Suppressor macrophage treated with lipopolysaccharide for 4 hours (primary cell): Measurements from ENCODE around the gene MLKL.
"Not testable (repeated sequence)": the region's sequence is repeated elsewhere in the genome, so short reads cannot be mapped to it uniquely, and the experiment has no call there.

Source experiments
- DNase-seq: peaks from one replicate; pipeline ENCODE4 v3.0.0-alpha.2; 2020

Gene MLKL

GRCh38 chr16:74695450-74696422 is 4.9 kb downstream of the MLKL start:
- DNase-seq: peak; percentile 65

GRCh38 chr16:74691093-74691855 is 9.4 kb downstream of the MLKL start:
- no peak for DNase-seq

- DNase-seq: no peak
Observed at GRCh38 chr16:74682556-74682955, 18.1 kb downstream of the MLKL start.

- DNase-seq: no peak
Observed at GRCh38 chr16:74680681-74681080, 20.0 kb downstream of the MLKL start.

GRCh38 chr16:74679983-74680382 is 20.7 kb downstream of the MLKL start:
- no peak for DNase-seq

GRCh38 chr16:74677868-74678267 is 22.8 kb downstream of the MLKL start:
- DNase-seq: no peak

GRCh38 chr16:74673876-74674275 is 26.8 kb downstream of the MLKL start:
- no peak for DNase-seq

GRCh38 chr16:74668877-74669276 is 31.8 kb downstream of the MLKL start:
- DNase-seq: not testable (repeated sequence)

- DNase-seq: peak; percentile 17
Observed at GRCh38 chr16:74667255-74667700, 33.4 kb downstream of the MLKL start.

- DNase-seq: peak; percentile 98
Observed at GRCh38 chr16:74666425-74667254, 34.0 kb downstream of the MLKL start, which contains the start of gene RFWD3. TSS of gene RFWD3 (minus strand) at chr16:74666877. CDS start at chr16:74661449, 5,428 bp downstream.

- DNase-seq: no peak
Observed at GRCh38 chr16:74666010-74666421, 34.6 kb downstream of the MLKL start.

GRCh38 chr16:74661064-74661463 is 39.6 kb downstream of the MLKL start:
- no peak for DNase-seq

- no peak for DNase-seq
Observed at GRCh38 chr16:74660383-74660782, 40.3 kb downstream of the MLKL start.

- DNase-seq: no peak
Observed at GRCh38 chr16:74659041-74659440, 41.6 kb downstream of the MLKL start.

GRCh38 chr16:74657870-74658642 is 42.6 kb downstream of the MLKL start:
- DNase-seq: peak; percentile 43

GRCh38 chr16:74654536-74655050 is 46.1 kb downstream of the MLKL start:
- no peak for DNase-seq

GRCh38 chr16:74652883-74653282 is 47.8 kb downstream of the MLKL start:
- DNase-seq: not testable (repeated sequence)

- no peak for DNase-seq
Observed at GRCh38 chr16:74652249-74652648, 48.4 kb downstream of the MLKL start.

GRCh38 chr16:74651841-74652240 is 48.8 kb downstream of the MLKL start:
- DNase-seq: no peak

- peak; percentile 17 for DNase-seq
Observed at GRCh38 chr16:74650966-74651567, 49.6 kb downstream of the MLKL start.

GRCh38 chr16:74649839-74650504 is 50.7 kb downstream of the MLKL start:
- no peak for DNase-seq
